ENCODE measurements around the gene RICTOR.

DNA sequence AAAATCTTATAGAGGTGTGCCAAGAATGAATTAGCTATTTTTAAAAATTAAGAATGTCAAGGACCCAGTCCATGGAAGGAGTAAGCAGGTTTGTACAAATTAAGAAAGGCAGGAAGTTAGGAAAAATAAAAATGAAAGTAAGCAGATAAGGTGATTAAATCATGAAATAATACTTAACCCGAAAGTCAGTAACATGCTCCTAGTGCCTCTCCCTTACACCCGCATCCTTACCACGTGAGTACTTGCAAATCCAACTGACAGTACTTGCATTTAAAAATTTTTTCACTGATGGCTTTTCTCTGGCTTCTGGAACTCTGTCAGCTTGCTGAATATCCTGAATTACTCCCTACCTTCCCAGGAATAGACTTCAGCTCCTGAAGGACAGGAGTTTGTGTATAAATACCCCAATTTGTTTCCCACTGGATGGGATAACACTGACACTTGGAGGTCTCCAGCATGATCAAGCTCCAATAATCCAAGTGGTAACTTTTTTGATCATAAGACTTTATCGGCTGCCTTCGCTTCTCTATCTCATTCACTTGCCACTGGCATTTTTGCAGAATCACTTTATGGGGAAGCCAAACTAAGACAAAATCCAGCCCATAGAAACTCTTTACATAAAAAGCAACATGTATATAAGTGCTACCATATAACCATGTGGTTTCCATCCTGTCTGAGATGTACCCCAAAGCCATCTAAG, 41.6 kb upstream of the RICTOR start:
- TF ChIP-seq, protein P1, sequence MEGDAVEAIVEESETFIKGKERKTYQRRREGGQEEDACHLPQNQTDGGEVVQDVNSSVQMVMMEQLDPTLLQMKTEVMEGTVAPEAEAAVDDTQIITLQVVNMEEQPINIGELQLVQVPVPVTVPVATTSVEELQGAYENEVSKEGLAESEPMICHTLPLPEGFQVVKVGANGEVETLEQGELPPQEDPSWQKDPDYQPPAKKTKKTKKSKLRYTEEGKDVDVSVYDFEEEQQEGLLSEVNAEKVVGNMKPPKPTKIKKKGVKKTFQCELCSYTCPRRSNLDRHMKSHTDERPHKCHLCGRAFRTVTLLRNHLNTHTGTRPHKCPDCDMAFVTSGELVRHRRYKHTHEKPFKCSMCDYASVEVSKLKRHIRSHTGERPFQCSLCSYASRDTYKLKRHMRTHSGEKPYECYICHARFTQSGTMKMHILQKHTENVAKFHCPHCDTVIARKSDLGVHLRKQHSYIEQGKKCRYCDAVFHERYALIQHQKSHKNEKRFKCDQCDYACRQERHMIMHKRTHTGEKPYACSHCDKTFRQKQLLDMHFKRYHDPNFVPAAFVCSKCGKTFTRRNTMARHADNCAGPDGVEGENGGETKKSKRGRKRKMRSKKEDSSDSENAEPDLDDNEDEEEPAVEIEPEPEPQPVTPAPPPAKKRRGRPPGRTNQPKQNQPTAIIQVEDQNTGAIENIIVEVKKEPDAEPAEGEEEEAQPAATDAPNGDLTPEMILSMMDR (IDR thresholded peaks at IDR 0.05; ENCODE audit: extremely low read depth in 1 of 2, insufficient read depth in 1 of 2, low read depth in 1 of 2, low read length in 2 of 2), result no peak
- TF ChIP-seq POLR2A (IDR thresholded peaks at IDR 0.05; ENCODE audit: low read depth, low read length) (no peak), EZH2 (IDR thresholded peaks at IDR 0.05; ENCODE audit: borderline replicate concordance, low read depth, low read length, severe bottlenecking) (no peak)
